Peyer's patch (tissue), 4 donors: ENCODE results near the gene DNAH17. TPM values are rescaled to one million over a fixed set of nuclear protein-coding genes. Genes with fewer than 3 reads are reported as not detected.

ENCODE experiments used
- DNase-seq, 3 donors: peaks; one replicate each; pipeline ENCODE4 v3.0.0-alpha.2; 2017 to 2019
- H3K27ac ChIP-seq, 4 donors: fragments of 200-600 bp; sonication (generic); one replicate each; pipeline ENCODE4 v1.5.1; 2016 to 2019
- H3K27me3 ChIP-seq, 2 donors: fragments of 200-600 bp; sonication (generic); one replicate each; pipeline ENCODE4 v1.5.1; 2019
- H3K36me3 ChIP-seq, 3 donors: fragments of 200-600 bp; sonication (generic); one replicate each; pipeline ENCODE4 v1.5.1; 2016 to 2019
- H3K4me1 ChIP-seq, 4 donors: fragments of 200-600 bp; sonication (generic); one replicate each; pipeline ENCODE4 v1.5.1; 2016 to 2019
- H3K4me3 ChIP-seq, 4 donors: fragments of 200-600 bp; sonication (generic); 1 replicate in 3 of 4; 2 replicates in 1 of 4; pipeline ENCODE4 v1.5.1; 2016 to 2019; ENCODE audit warnings: mild to moderate bottlenecking in 1 of 4
- H3K9me3 ChIP-seq, 4 donors: fragments of 200-600 bp; sonication (generic); one replicate each; pipeline ENCODE4 v1.5.1; 2016 to 2019; ENCODE audit warnings: mild to moderate bottlenecking in 1 of 4
- CTCF ChIP-seq, 6 experiments: fragments of 450-650 bp in 4 of 6; fragments of 200-600 bp in 2 of 6; sonication (generic) in 1 of 6; IDR thresholded peaks; one replicate each; pipeline ENCODE4 v1.5.1; 2017 to 2019; ENCODE audit warnings: antibody characterized with exemption in 6 of 6, mild to moderate bottlenecking in 3 of 6, moderate library complexity in 1 of 6
- POLR2A ChIP-seq, 2 donors: fragments of 450-650 bp; IDR thresholded peaks; one replicate each; pipeline ENCODE4 v1.5.1; 2017; ENCODE audit warnings: antibody characterized with exemption in 2 of 2, mild to moderate bottlenecking in 2 of 2, moderate library complexity in 2 of 2
- total RNA-seq, 4 donors: library from RNA; depleted of rRNA; stranded (reverse); fragments of >200 nt; gene quantifications; one replicate each; pipeline ENCODE4 v1.1.0, GENCODE V29; 2016

DNAH17 gene
- total RNA-seq, 4 donors from 2014 or later: under 0.01 to 0.67 TPM; not detected in 2

GRCh38 chr17:78450696-78451345 is 126.4 kb downstream of the DNAH17 start:
- no peaks in the 10 kb centered on the region for H3K4me1 ChIP-seq

DNA sequence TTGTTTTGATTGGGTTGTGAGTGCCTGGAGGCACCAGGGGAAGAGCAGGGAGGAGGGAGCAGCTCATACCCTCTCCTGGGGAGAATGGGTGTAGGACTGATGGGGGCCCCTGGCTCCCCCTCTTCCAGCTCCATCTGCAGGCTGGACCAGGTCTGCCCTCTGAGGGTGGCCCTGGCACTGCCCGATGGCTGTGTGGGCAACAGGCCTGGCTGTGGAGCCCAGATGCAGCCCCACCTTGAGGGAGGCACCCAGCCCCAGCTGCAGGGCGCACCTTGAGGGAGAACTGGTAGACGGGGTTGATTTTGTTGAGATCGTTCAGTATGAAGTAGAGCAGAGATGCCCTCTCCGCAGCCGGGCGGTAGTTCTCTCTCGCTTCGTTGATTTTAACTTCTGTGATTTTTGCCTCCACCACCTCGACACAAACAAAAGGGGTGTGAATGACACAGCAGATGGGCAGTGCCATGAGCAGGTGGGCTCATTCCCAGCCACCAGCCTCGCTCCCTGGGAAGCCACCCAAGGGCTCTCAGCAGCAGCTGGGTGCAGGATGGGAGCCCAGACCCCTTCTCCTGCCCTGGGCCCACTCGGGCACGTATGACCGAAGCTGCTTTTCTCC is 127.1 kb downstream of the DNAH17 start:
- TF ChIP-seq CTCF (IDR thresholded peaks at IDR 0.05) (no peak), POLR2A (IDR thresholded peaks at IDR 0.05) (no peak)
- Histone ChIP-seq H3K4me3 (no peak overlapping the region), H3K4me1 (no peaks in the 10 kb centered on the region), H3K9me3 (no peaks in the 10 kb centered on the region), H3K27ac (no peak overlapping the region), H3K27me3 (no peaks in the 10 kb centered on the region), H3K36me3 (no peaks in the 10 kb centered on the region)
- no peak for DNase-seq

More at GRCh38 chr17:78450696-78451345, 126.4 kb downstream of the DNAH17 start:
- TF ChIP-seq POLR2A (IDR thresholded peaks at IDR 0.05) (no peak), CTCF (IDR thresholded peaks at IDR 0.05) (no peak)
- DNase-seq: no peak
- H3K27me3 ChIP-seq: no peaks in the 10 kb centered on the region
- H3K9me3 ChIP-seq: no peaks in the 10 kb centered on the region
- H3K4me3 ChIP-seq: no peak overlapping the region
- no peak overlapping the region for H3K27ac ChIP-seq
- no peaks in the 10 kb centered on the region for H3K36me3 ChIP-seq

DNA sequence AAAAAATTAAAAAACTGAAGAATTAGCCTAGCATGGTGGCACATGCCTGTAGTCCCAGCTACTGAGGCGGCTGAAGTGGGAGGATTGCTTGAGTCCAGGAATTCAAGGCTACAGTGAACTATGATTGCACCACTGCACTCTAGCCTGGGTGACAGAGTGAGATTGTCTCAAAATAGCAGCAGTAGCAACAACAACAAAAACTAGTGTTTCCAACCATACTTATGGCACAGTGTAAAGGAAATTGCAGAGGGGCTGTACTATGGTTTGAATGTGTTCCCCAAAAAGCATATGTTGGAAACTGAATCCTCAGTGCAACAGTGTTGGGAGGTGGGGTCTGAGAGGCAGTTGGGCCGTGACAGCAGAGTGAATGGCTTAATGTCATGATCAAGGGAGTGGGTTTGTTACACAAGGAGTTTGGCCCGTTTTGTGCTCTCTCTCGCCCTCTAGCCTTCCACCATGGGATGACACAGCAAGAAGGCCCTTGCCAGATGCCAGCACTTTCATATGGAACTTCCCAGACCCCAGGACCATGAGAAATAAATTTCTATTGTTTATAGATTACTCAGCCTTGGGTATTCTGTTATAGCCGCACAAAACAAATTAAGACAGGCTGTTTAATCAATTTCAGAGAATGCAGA is 128.7 kb downstream of the DNAH17 start:
- H3K27ac ChIP-seq: no peak overlapping the region
- no peak for DNase-seq
- no peak overlapping the region for H3K4me3 ChIP-seq
- no peaks in the 10 kb centered on the region for H3K36me3 ChIP-seq
- no peaks in the 10 kb centered on the region for H3K4me1 ChIP-seq
- no peaks in the 10 kb centered on the region for H3K9me3 ChIP-seq
- H3K27me3 ChIP-seq: no peaks in the 10 kb centered on the region
- no peak for TF ChIP-seq CTCF (IDR thresholded peaks at IDR 0.05)
- no peak for TF ChIP-seq POLR2A (IDR thresholded peaks at IDR 0.05)

DNA sequence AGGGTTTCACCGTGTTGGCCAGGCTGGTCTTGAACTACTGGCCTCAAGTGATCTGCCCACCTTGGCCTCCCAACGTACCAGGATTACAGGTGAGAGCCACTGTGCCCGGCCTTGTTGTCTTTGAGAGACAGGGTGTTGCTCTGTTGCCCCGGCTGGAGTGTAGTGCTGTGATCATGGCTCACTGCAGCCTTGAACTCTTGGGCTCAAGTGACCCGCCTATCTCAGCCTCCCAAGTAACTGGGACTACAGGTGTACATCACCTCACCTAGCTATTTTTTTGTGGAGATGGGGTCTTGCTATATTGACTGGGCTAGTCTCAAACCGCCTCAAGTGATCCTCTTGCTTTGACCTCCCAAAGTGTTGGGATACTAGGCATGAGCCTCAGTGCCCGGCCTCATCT is 130.4 kb downstream of the DNAH17 start:
- no peak overlapping the region for H3K4me3 ChIP-seq
- TF ChIP-seq CTCF (IDR thresholded peaks at IDR 0.05) (no peak), POLR2A (IDR thresholded peaks at IDR 0.05) (no peak)
- no peaks in the 10 kb centered on the region for H3K27me3 ChIP-seq
- H3K36me3 ChIP-seq: no peaks in the 10 kb centered on the region
- no peaks in the 10 kb centered on the region for H3K4me1 ChIP-seq
- H3K9me3 ChIP-seq: no peaks in the 10 kb centered on the region
- DNase-seq: no peak
- no peak overlapping the region for H3K27ac ChIP-seq

DNA sequence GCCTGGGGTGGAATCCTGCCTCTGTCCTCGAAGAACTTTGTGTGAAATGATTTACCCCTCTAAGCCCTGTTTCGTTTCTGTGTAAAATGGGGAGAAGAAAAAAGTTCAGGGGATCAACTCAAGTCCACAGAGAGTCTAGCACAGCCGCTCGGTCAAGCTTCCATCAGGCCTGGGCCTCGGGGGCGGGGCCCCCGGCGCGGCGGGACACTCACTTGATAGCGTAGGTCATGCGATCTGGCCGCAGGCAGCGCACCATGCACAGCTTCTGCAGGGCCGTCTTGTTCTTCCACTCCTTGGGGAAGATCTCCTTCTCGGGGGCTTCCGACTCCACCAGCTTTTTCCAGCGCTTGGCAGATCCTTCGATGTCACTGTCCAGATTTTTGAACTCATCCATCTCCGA is 132.8 kb downstream of the DNAH17 start:
- no peak for DNase-seq
- no peaks in the 10 kb centered on the region for H3K36me3 ChIP-seq
- no peaks in the 10 kb centered on the region for H3K9me3 ChIP-seq
- H3K27me3 ChIP-seq: no peaks in the 10 kb centered on the region
- no peaks in the 10 kb centered on the region for H3K4me1 ChIP-seq
- H3K4me3 ChIP-seq: no peak overlapping the region
- no peak overlapping the region for H3K27ac ChIP-seq
- TF ChIP-seq CTCF (IDR thresholded peaks at IDR 0.05) (no peak), POLR2A (IDR thresholded peaks at IDR 0.05) (no peak)
